PFSK-1 (cell line): ENCODE measurements around the gene AK8.

ENCODE experiments used
- REST ChIP-seq, 2 experiments: IDR thresholded peaks; 2 replicates each; pipeline versions ENCODE4 v1.6.1 to v1.8.0; 2011 to 2012; ENCODE audit warnings: low read depth in 2 of 2, low read length in 2 of 2, control low read depth in 1 of 2, inconsistent platforms in 1 of 2, mild to moderate bottlenecking in 1 of 2, moderate library complexity in 1 of 2; ENCODE audit not compliant: insufficient read depth in 1 of 2
- TAF1 ChIP-seq: IDR thresholded peaks from 2 replicates; pipeline ENCODE4 v1.6.1; 2012; ENCODE audit warnings: low read length, control low read depth, borderline replicate concordance; ENCODE audit not compliant: insufficient read depth

GRCh38 chr9:132879457-132880323 is 1.6 kb upstream of the AK8 start:
- no peak for TF ChIP-seq REST (IDR thresholded peaks at IDR 0.05; ENCODE audit: insufficient read depth in 1 of 2, low read depth in 2 of 2, low read length in 2 of 2)
- no peak for TF ChIP-seq TAF1
